Peyer's patch (tissue), 4 donors: Measurements from ENCODE around the gene CIP2A.

Experiments used
- CTCF ChIP-seq, 6 experiments: fragments of 450-650 bp in 4 of 6; fragments of 200-600 bp in 2 of 6; sonication (generic) in 1 of 6; IDR thresholded peaks; one replicate each; pipeline ENCODE4 v1.5.1; 2017 to 2019; ENCODE audit warnings: antibody characterized with exemption in 6 of 6, mild to moderate bottlenecking in 3 of 6, moderate library complexity in 1 of 6
- POLR2A ChIP-seq, 2 donors: fragments of 450-650 bp; IDR thresholded peaks; one replicate each; pipeline ENCODE4 v1.5.1; 2017; ENCODE audit warnings: antibody characterized with exemption in 2 of 2, mild to moderate bottlenecking in 2 of 2, moderate library complexity in 2 of 2

- TF ChIP-seq CTCF (IDR thresholded peaks at IDR 0.05) (no peak), POLR2A (IDR thresholded peaks at IDR 0.05) (no peak)
Observed at GRCh38 chr3:108629974-108630373, 40.7 kb upstream of the CIP2A start.
